ENCODE data around the gene OR8A1. TPM values are rescaled to one million over a fixed set of nuclear protein-coding genes. Genes with fewer than 3 reads are reported as not detected.
A peak's percentile ranks its signal among the peaks of the same experiment; 100 is the strongest.

OR8A1 gene
- total and polyA plus RNA-seq, 2 experiments from 2014 or later, result not detected

GRCh38 chr11:124610295-124610694 is 40.5 kb downstream of the OR8A1 start:
- H2AFZ ChIP-seq, result no peak overlapping the region
- no peaks in the 10 kb centered on the region for H3F3A ChIP-seq (ENCODE audit: insufficient read depth)
- no peaks in the 10 kb centered on the region for H4K20me1 ChIP-seq (ENCODE audit: insufficient read depth)
- H3K4me1 ChIP-seq (ENCODE audit: insufficient read depth), result no peaks in the 10 kb centered on the region
- H3K27ac ChIP-seq, result no peak overlapping the region
- TF ChIP-seq EZH2phosphoT487 (IDR thresholded peaks at IDR 0.05; ENCODE audit: insufficient read depth, low read depth), result no peak
- TF ChIP-seq EZH2 (IDR thresholded peaks at IDR 0.05; ENCODE audit: insufficient read depth, poor library complexity, severe bottlenecking), result no peak
- H3K9me3 ChIP-seq (ENCODE audit: low read depth), result no peaks in the 10 kb centered on the region
- H3K27me3 ChIP-seq (replicated peaks; ENCODE audit: insufficient read depth), result no peaks in the 10 kb centered on the region
- H3K4me3 ChIP-seq, result no peak overlapping the region
- H3K9ac ChIP-seq, result no peak overlapping the region
- H3K9me2 ChIP-seq (ENCODE audit: insufficient read depth), result no peaks in the 10 kb centered on the region
- H3K79me2 ChIP-seq (ENCODE audit: insufficient read depth), result no peaks in the 10 kb centered on the region
- in situ Hi-C loops (cut with MboI), result no loop called here
- no peaks in the 10 kb centered on the region for H3K36me3 ChIP-seq (ENCODE audit: low read depth)
- no peak overlapping the region for H3K4me2 ChIP-seq (ENCODE audit: unreplicated experiment)
- 58 to 64% methylated on average over 2 of the region's 2 CpGs for WGBS, 2 experiments (ENCODE audit: low coverage in 1 of 2, low lambda C conversion rate in 2 of 2, missing lambda C conversion rate in 2 of 2)
- DNase-seq, result no peak

- Histone ChIP-seq H3K4me1 (ENCODE audit: insufficient read depth) (no peaks in the 10 kb centered on the region), H2AFZ (no peak within 1 kb of the TSS), H3K4me3 (no peak within 1 kb of the TSS), H3K4me2 (ENCODE audit: unreplicated experiment) (no peak within 1 kb of the TSS), H3K79me2 (ENCODE audit: insufficient read depth) (no peaks in the 10 kb centered on the region), H4K20me1 (ENCODE audit: insufficient read depth) (no peaks in the 10 kb centered on the region), H3K9me2 (ENCODE audit: insufficient read depth) (no peaks in the 10 kb centered on the region), H3K36me3 (ENCODE audit: low read depth) (no peaks in the 10 kb centered on the region), H3F3A (ENCODE audit: insufficient read depth) (no peaks in the 10 kb centered on the region), H3K9me3 (ENCODE audit: low read depth) (no peaks in the 10 kb centered on the region), H3K27me3 (replicated peaks; ENCODE audit: insufficient read depth) (no peaks in the 10 kb centered on the region), H3K27ac (no peak within 1 kb of the TSS), H3K9ac (no peak within 1 kb of the TSS)
- in situ Hi-C loops (cut with MboI), result no loop called here
- 44 to 51% methylated on average over 5 of the region's 5 CpGs for WGBS, 2 experiments (ENCODE audit: low coverage in 1 of 2, low lambda C conversion rate in 2 of 2, missing lambda C conversion rate in 2 of 2)
- TF ChIP-seq EZH2 (IDR thresholded peaks at IDR 0.05; ENCODE audit: insufficient read depth, poor library complexity, severe bottlenecking) (no peak), EZH2phosphoT487 (IDR thresholded peaks at IDR 0.05; ENCODE audit: insufficient read depth, low read depth) (no peak)
- DNase-seq, result no peak
Measured at GRCh38 chr11:124611064-124611463, 41.3 kb downstream of the OR8A1 start, which contains the start of gene PANX3. Gene PANX3 (plus strand): TSS chr11:124611428. CDS start chr11:124611557, 129 bp downstream.

- Histone ChIP-seq H4K20me1 (ENCODE audit: insufficient read depth) (no peaks in the 10 kb centered on the region), H3K27me3 (replicated peaks; ENCODE audit: insufficient read depth) (0 out of 2 replicates have a peak, but pooled peaks cover 1% of the 10 kb centered on the region), H3K4me2 (ENCODE audit: unreplicated experiment) (no peak overlapping the region), H3K9me2 (ENCODE audit: insufficient read depth) (no peaks in the 10 kb centered on the region), H3K36me3 (ENCODE audit: low read depth) (no peaks in the 10 kb centered on the region), H3K4me1 (ENCODE audit: insufficient read depth) (no peaks in the 10 kb centered on the region), H3K79me2 (ENCODE audit: insufficient read depth) (no peaks in the 10 kb centered on the region), H3K9me3 (ENCODE audit: low read depth) (no peaks in the 10 kb centered on the region), H3K9ac (no peak overlapping the region), H3K27ac (no peak overlapping the region), H3K4me3 (no peak overlapping the region), H2AFZ (no peak overlapping the region), H3F3A (ENCODE audit: insufficient read depth) (no peaks in the 10 kb centered on the region)
- TF ChIP-seq EZH2 (IDR thresholded peaks at IDR 0.05; ENCODE audit: insufficient read depth, poor library complexity, severe bottlenecking) (no peak), EZH2phosphoT487 (IDR thresholded peaks at IDR 0.05; ENCODE audit: insufficient read depth, low read depth) (no peak)
- in situ Hi-C loops (cut with MboI), result no loop called here
- 28 to 49% methylated on average over 3 of the region's 3 CpGs for WGBS, 2 experiments (ENCODE audit: low coverage in 1 of 2, low lambda C conversion rate in 2 of 2, missing lambda C conversion rate in 2 of 2)
- DNase-seq, result no peak
Measured at GRCh38 chr11:124612045-124612444, 42.2 kb downstream of the OR8A1 start.

- no peak overlapping the region for H3K27ac ChIP-seq
- no peaks in the 10 kb centered on the region for H4K20me1 ChIP-seq (ENCODE audit: insufficient read depth)
- H3K9me3 ChIP-seq (ENCODE audit: low read depth), result no peaks in the 10 kb centered on the region
- no peaks in the 10 kb centered on the region for H3K4me1 ChIP-seq (ENCODE audit: insufficient read depth)
- peak; percentile 14 for DNase-seq
- no peaks in the 10 kb centered on the region for H3F3A ChIP-seq (ENCODE audit: insufficient read depth)
- H3K4me3 ChIP-seq, result no peak overlapping the region
- H2AFZ ChIP-seq, result no peak overlapping the region
- H3K79me2 ChIP-seq (ENCODE audit: insufficient read depth), result no peaks in the 10 kb centered on the region
- no peak overlapping the region for H3K9ac ChIP-seq
- peaks cover 8% of the 10 kb centered on the region; the same call in 1 of the 2 replicates for H3K27me3 ChIP-seq (replicated peaks; ENCODE audit: insufficient read depth)
- no peaks in the 10 kb centered on the region for H3K9me2 ChIP-seq (ENCODE audit: insufficient read depth)
- H3K4me2 ChIP-seq (ENCODE audit: unreplicated experiment), result no peak overlapping the region
- in situ Hi-C loops (cut with MboI), result no loop called here
- H3K36me3 ChIP-seq (ENCODE audit: low read depth), result no peaks in the 10 kb centered on the region
- WGBS, 2 experiments (ENCODE audit: low coverage in 1 of 2, low lambda C conversion rate in 2 of 2, missing lambda C conversion rate in 2 of 2), result 67 to 70% methylated on average over 10 of the region's 10 CpGs
- TF ChIP-seq EZH2 (IDR thresholded peaks at IDR 0.05; ENCODE audit: insufficient read depth, poor library complexity, severe bottlenecking) (no peak), EZH2phosphoT487 (IDR thresholded peaks at IDR 0.05; ENCODE audit: insufficient read depth, low read depth) (no peak)
Measured at GRCh38 chr11:124612567-124613246, 42.9 kb downstream of the OR8A1 start.

Measured in GM23248 (cell line).